ENCODE results near the gene POFUT2. TPM values are rescaled to one million over a fixed set of nuclear protein-coding genes. Genes with fewer than 3 reads are reported as not detected.
A peak's percentile ranks its signal among the peaks of the same experiment; 100 is the strongest.

POFUT2 gene
- total and polyA plus RNA-seq, 9 donors: 25.7 to 52.9 (median 40.1) TPM

DNA sequence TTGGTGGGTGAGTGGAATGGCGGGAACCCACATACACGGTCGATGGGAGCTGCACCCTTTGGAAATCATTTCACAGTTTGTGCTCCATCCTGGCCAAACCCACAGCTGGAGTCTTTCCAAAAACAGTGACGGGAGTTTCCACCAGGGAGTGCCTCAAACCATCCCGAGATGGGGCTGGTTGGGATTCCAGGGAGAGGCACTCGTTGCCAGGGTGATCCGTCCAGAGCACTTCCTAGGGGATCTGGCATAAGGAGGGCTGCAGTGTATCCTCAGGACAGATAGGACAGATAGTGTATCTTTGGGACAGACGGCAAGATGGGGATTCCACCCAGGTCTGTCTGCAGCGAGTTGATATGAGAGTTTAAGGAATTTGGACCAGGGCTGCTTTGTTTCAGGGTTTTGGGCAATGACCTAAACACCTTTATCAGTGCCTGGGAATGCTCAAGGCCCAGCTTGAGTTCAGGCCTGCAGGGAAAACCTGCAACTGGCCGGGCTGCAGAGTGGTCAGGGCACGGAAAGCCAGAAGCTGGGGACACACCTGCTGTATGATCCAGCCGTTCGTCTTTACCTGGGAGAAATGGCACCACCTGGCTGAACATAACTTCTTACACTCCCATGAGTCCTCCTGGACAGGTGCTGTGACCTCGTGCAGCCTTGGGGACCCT is 3.4 kb upstream of the POFUT2 start:
- peak overlapping the region; percentile 95 to 97 for H3K27ac ChIP-seq
- no peak overlapping the region for H3K4me3 ChIP-seq
- no peaks in the 10 kb centered on the region for H3K36me3 ChIP-seq
- intact Hi-C loops (cut with DNase I): loop anchor here in 1 of 4 donors (10.0 kb wide), 1 partner anchor 114 kb away; the partner anchor contains the start of gene COL18A1
- TF ChIP-seq EP300 (IDR thresholded peaks at IDR 0.05): no peak
- TF ChIP-seq POLR2A (IDR thresholded peaks at IDR 0.05): no peak
- TF ChIP-seq, protein P1, sequence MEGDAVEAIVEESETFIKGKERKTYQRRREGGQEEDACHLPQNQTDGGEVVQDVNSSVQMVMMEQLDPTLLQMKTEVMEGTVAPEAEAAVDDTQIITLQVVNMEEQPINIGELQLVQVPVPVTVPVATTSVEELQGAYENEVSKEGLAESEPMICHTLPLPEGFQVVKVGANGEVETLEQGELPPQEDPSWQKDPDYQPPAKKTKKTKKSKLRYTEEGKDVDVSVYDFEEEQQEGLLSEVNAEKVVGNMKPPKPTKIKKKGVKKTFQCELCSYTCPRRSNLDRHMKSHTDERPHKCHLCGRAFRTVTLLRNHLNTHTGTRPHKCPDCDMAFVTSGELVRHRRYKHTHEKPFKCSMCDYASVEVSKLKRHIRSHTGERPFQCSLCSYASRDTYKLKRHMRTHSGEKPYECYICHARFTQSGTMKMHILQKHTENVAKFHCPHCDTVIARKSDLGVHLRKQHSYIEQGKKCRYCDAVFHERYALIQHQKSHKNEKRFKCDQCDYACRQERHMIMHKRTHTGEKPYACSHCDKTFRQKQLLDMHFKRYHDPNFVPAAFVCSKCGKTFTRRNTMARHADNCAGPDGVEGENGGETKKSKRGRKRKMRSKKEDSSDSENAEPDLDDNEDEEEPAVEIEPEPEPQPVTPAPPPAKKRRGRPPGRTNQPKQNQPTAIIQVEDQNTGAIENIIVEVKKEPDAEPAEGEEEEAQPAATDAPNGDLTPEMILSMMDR (IDR thresholded peaks at IDR 0.05): no peak
- DNase-seq: peak; percentile 53 to 74 (median 69)
- no peaks in the 10 kb centered on the region for H3K9me3 ChIP-seq
- WGBS, 3 donors: 42 to 50% (median 47%) methylated on average over 14 of the region's 14 CpGs
- peaks cover 37% of the 10 kb centered on the region for H3K4me1 ChIP-seq (ENCODE audit: insufficient read depth)
- H3K27me3 ChIP-seq: no peaks in the 10 kb centered on the region

- TF ChIP-seq EP300 (IDR thresholded peaks at IDR 0.05): no peak
- TF ChIP-seq POLR2A (IDR thresholded peaks at IDR 0.05): no peak
- TF ChIP-seq, protein P1 (IDR thresholded peaks at IDR 0.05): peak in 1 of 3 donors; percentile 23
- 88 to 89% (median 89%) methylated on average over 19 of the region's 19 CpGs for WGBS, 3 donors
- intact Hi-C loops (cut with DNase I): loop anchor here in 3 of 4 donors (5.0 to 10.0 kb wide), 4 partner anchors 115 to 415 kb away; partner anchors contain the start of genes COL18A1 (in 1 of the 3) and PTTG1IP (in 1 of the 3)
- Histone ChIP-seq H3K27me3 (no peaks in the 10 kb centered on the region), H3K36me3 (no peaks in the 10 kb centered on the region), H3K4me3 (no peak overlapping the region), H3K9me3 (no peaks in the 10 kb centered on the region), H3K27ac (no peak overlapping the region), H3K4me1 (ENCODE audit: insufficient read depth) (peaks cover 25% of the 10 kb centered on the region)
- peak in 4 of 5 donors; percentile 29 to 42 (median 34) for DNase-seq
Measured at GRCh38 chr21:45289655-45290515, 2.2 kb upstream of the POFUT2 start.

- WGBS, 3 donors: 72 to 82% (median 76%) methylated on average over 3 of the region's 3 CpGs
- TF ChIP-seq POLR2A (IDR thresholded peaks at IDR 0.05): no peak
- no peak for TF ChIP-seq EP300 (IDR thresholded peaks at IDR 0.05)
- no peaks in the 10 kb centered on the region for H3K9me3 ChIP-seq
- peak in 2 of 5 donors; percentile 6 to 19 for DNase-seq
- H3K27ac ChIP-seq: no peak overlapping the region
- intact Hi-C loops (cut with DNase I): loop anchor here in 2 of 4 donors (5.0 to 10.0 kb wide), 3 partner anchors 147 to 414 kb away; partner anchors contain the start of gene PTTG1IP (in 1 of the 2)
- H3K36me3 ChIP-seq: no peaks in the 10 kb centered on the region
- no peak overlapping the region for H3K4me3 ChIP-seq
- H3K27me3 ChIP-seq: no peaks in the 10 kb centered on the region
- peaks cover 23% of the 10 kb centered on the region for H3K4me1 ChIP-seq (ENCODE audit: insufficient read depth)
Measured at GRCh38 chr21:45289134-45289533, 1.4 kb upstream of the POFUT2 start.

GRCh38 chr21:45288441-45288841 is 746 bp upstream of the POFUT2 start:
- WGBS, 3 donors: 7 to 13% (median 13%) methylated on average over 24 to 34 of the region's 34 CpGs
- Histone ChIP-seq H3K4me3 (peak overlapping the region; percentile 79), H3K27me3 (no peaks in the 10 kb centered on the region), H3K9me3 (no peaks in the 10 kb centered on the region), H3K4me1 (ENCODE audit: insufficient read depth) (peaks cover 17% of the 10 kb centered on the region), H3K36me3 (no peaks in the 10 kb centered on the region), H3K27ac (peak overlapping the region; percentile 30 to 53)
- intact Hi-C loops (cut with DNase I): loop anchor here in 3 of 4 donors (1.0 to 10.0 kb wide), 4 partner anchors 146 to 414 kb away; partner anchors contain the start of gene PTTG1IP (in 1 of the 3)
- peak in 2 of 5 donors; percentile 52 to 63 for DNase-seq
- TF ChIP-seq, protein P1 (IDR thresholded peaks at IDR 0.05): no peak
- TF ChIP-seq EP300 (IDR thresholded peaks at IDR 0.05) (no peak), POLR2A (IDR thresholded peaks at IDR 0.05) (no peak)

All from ovary (tissue), 9 donors.